ENCODE results near the gene LIMS1.
A peak's percentile ranks its signal among the peaks of the same experiment; 100 is the strongest.
"Not testable (repeated sequence)": the region's sequence is repeated elsewhere in the genome, so short reads cannot be mapped to it uniquely, and the experiment has no call there.

LIMS1 gene

DNA sequence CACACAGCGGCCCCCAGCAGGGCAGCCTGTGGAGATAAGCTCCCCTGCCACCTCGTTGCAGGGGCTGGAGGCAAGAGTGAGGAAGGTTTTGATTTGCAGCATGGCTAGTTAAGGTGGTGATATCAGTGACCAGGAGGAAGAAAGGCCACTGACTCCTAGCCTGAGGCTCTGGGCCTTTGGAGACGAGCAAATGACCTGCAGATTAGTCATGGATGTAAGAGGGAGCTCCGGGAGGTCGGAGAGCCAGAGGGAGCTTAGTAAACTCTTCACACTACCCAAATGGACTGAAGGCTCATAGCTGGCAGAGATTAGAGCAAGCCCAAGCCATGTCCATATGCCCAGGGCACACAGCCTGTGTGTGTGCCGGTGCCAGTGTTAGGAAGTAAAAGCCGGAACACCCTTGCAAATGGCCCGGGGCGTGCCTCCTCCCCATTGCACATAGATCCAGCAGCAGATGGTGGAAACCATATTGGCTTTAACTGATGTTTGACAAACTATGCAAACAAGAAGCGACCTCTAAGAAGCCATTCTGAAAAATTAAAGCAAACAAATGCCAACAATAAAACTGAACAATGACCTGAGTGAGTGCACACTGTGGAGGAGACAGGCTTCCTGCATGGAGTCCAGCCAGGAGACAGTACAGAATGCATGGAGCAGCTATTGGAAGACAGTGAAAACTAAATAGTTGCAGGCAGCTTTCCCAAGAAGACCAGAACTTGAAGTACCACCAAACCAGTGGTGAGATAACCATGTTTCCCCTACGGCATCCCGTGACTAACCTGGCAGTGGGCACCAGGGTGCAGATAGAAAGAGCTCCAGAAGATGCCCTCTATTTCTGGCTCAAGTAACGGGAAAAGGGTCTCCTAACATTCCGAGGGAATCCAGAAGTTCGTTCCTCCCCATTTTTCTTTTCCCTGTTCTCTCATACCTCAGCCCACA lies 154.8 kb downstream of the LIMS1 start:
- H3K9me3 ChIP-seq (ENCODE audit: control insufficient read depth in 2 of 2, low read length in 2 of 2); H3K27me3 ChIP-seq (ENCODE audit: control insufficient read depth in 1 of 2, insufficient read depth in 2 of 2, low read length in 2 of 2); H3K4me1 ChIP-seq (ENCODE audit: control insufficient read depth, insufficient read depth, low read length); H3K9ac ChIP-seq (ENCODE audit: low read length in 2 of 2); H3K27ac ChIP-seq (ENCODE audit: low read length); H3K4me3 ChIP-seq (ENCODE audit: low read length in 2 of 2); H3K36me3 ChIP-seq (ENCODE audit: control insufficient read depth in 2 of 2, insufficient read depth in 2 of 2, low read length in 2 of 2): not testable (repeated sequence)

- H3K9me3 ChIP-seq (ENCODE audit: control insufficient read depth in 2 of 2, low read length in 2 of 2); H3K9ac ChIP-seq (ENCODE audit: low read length in 2 of 2); H3K36me3 ChIP-seq (ENCODE audit: control insufficient read depth in 2 of 2, insufficient read depth in 2 of 2, low read length in 2 of 2); H3K27ac ChIP-seq (ENCODE audit: low read length); H3K4me1 ChIP-seq (ENCODE audit: control insufficient read depth, insufficient read depth, low read length); H3K27me3 ChIP-seq (ENCODE audit: control insufficient read depth in 1 of 2, insufficient read depth in 2 of 2, low read length in 2 of 2); H3K4me3 ChIP-seq (ENCODE audit: low read length in 2 of 2): not testable (repeated sequence)
Measured at GRCh38 chr2:108690001-108690400, 155.7 kb downstream of the LIMS1 start.

- Histone ChIP-seq H3K9me3 (ENCODE audit: control insufficient read depth in 2 of 2, low read length in 2 of 2) (no peaks in the 10 kb centered on the region), H3K27ac (ENCODE audit: low read length) (no peak overlapping the region), H3K4me3 (ENCODE audit: low read length in 2 of 2) (no peak overlapping the region), H3K36me3 (ENCODE audit: control insufficient read depth in 2 of 2, insufficient read depth in 2 of 2, low read length in 2 of 2) (no peaks in the 10 kb centered on the region), H3K27me3 (ENCODE audit: control insufficient read depth in 1 of 2, insufficient read depth in 2 of 2, low read length in 2 of 2) (no peaks in the 10 kb centered on the region), H3K4me1 (ENCODE audit: control insufficient read depth, insufficient read depth, low read length) (no peaks in the 10 kb centered on the region), H3K9ac (ENCODE audit: low read length in 2 of 2) (no peak overlapping the region)
Measured at GRCh38 chr2:108691447-108691846, 157.2 kb downstream of the LIMS1 start.

DNA sequence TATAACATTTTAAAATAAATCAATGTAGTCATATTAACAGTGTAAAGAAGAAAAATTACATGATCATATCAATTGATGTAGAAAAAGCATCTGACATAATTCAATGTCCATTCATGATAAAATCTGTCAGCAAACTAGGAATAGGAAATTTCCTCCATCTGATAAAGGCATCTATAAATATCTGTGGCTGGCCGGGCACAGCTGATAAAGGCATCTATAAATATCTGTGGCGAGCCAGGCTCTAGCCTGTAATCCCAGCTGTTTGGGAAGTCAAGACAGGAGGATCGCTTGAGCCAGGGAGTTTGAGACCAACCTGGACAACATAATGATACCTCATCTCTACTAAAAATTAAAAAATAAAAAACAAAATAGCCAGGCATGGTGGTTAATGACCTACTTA lies 166.9 kb downstream of the LIMS1 start:
- Histone ChIP-seq H3K27me3 (ENCODE audit: control insufficient read depth in 1 of 2, insufficient read depth in 2 of 2, low read length in 2 of 2) (no peaks in the 10 kb centered on the region), H3K27ac (ENCODE audit: low read length) (no peak overlapping the region)

DNA sequence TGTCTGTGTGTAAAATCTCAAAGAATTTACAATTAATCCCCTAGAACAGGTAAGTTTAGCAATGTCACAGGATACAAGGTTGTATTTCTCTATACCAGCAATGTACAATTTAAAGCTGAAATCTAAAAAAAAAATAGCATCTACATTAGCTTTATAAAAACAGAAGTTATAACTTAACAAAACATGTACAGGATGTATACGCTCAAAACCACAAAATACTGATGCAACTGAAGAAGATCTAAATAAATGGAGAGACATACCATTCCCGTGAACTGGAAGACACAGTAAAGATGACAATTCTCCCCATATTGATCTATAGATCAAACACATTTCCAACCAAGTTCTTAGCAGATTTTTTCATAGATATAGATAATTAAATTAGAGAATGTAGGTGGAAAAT lies 167.5 kb downstream of the LIMS1 start:
- no peaks in the 10 kb centered on the region for H3K4me1 ChIP-seq (ENCODE audit: control insufficient read depth, insufficient read depth, low read length)
- no peak overlapping the region for H3K27ac ChIP-seq (ENCODE audit: low read length)
- no peaks in the 10 kb centered on the region for H3K36me3 ChIP-seq (ENCODE audit: control insufficient read depth in 2 of 2, insufficient read depth in 2 of 2, low read length in 2 of 2)

More for the DNA sequence above, 166.9 kb downstream of the LIMS1 start:
- Histone ChIP-seq H3K36me3 (ENCODE audit: control insufficient read depth in 2 of 2, insufficient read depth in 2 of 2, low read length in 2 of 2) (no peaks in the 10 kb centered on the region), H3K4me1 (ENCODE audit: control insufficient read depth, insufficient read depth, low read length) (no peaks in the 10 kb centered on the region), H3K9me3 (ENCODE audit: control insufficient read depth in 2 of 2, low read length in 2 of 2) (no peaks in the 10 kb centered on the region), H3K4me3 (ENCODE audit: low read length in 2 of 2) (no peak overlapping the region), H3K9ac (ENCODE audit: low read length in 2 of 2) (no peak overlapping the region)

DNA sequence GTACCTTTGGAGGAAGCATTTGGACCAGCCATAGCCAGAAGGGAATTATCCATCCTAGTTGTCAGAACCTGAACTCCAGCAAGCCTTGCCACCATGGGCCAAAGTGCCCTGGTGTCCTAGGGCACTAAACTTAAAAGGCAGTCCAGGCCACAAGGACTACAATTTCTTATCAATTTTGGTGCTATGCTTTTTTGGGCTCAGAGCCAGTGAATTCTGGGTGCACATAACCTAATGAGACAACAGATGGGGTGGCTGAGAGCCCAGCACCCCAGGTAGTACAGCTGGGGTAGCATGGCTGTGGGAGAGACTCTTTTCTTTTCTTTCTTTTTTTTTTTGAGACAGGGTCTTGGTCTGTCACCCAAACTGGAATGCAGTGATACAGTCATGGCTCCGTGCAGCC lies 170.6 kb downstream of the LIMS1 start:
- Histone ChIP-seq H3K9me3 (ENCODE audit: control insufficient read depth in 2 of 2, low read length in 2 of 2) (no peaks in the 10 kb centered on the region), H3K4me3 (ENCODE audit: low read length in 2 of 2) (no peak overlapping the region), H3K36me3 (ENCODE audit: control insufficient read depth in 2 of 2, insufficient read depth in 2 of 2, low read length in 2 of 2) (no peaks in the 10 kb centered on the region), H3K9ac (ENCODE audit: low read length in 2 of 2) (no peak overlapping the region), H3K27ac (ENCODE audit: low read length) (no peak overlapping the region), H3K27me3 (ENCODE audit: control insufficient read depth in 1 of 2, insufficient read depth in 2 of 2, low read length in 2 of 2) (no peaks in the 10 kb centered on the region), H3K4me1 (ENCODE audit: control insufficient read depth, insufficient read depth, low read length) (no peaks in the 10 kb centered on the region)

More for the DNA sequence above, 167.5 kb downstream of the LIMS1 start:
- no peak overlapping the region for H3K9ac ChIP-seq (ENCODE audit: low read length in 2 of 2)
- no peaks in the 10 kb centered on the region for H3K27me3 ChIP-seq (ENCODE audit: control insufficient read depth in 1 of 2, insufficient read depth in 2 of 2, low read length in 2 of 2)
- no peaks in the 10 kb centered on the region for H3K9me3 ChIP-seq (ENCODE audit: control insufficient read depth in 2 of 2, low read length in 2 of 2)
- no peak overlapping the region for H3K4me3 ChIP-seq (ENCODE audit: low read length in 2 of 2)

- H3K4me3 ChIP-seq (ENCODE audit: low read length in 2 of 2) = no peak overlapping the region
- H3K27ac ChIP-seq (ENCODE audit: low read length) = no peak overlapping the region
- no peaks in the 10 kb centered on the region for H3K36me3 ChIP-seq (ENCODE audit: control insufficient read depth in 2 of 2, insufficient read depth in 2 of 2, low read length in 2 of 2)
- H3K9ac ChIP-seq (ENCODE audit: low read length in 2 of 2) = no peak overlapping the region
- H3K9me3 ChIP-seq (ENCODE audit: control insufficient read depth in 2 of 2, low read length in 2 of 2) = peaks cover 0 to under 1% of the 10 kb centered on the region in 2 donors
- no peaks in the 10 kb centered on the region for H3K27me3 ChIP-seq (ENCODE audit: control insufficient read depth in 1 of 2, insufficient read depth in 2 of 2, low read length in 2 of 2)
- H3K4me1 ChIP-seq (ENCODE audit: control insufficient read depth, insufficient read depth, low read length) = no peaks in the 10 kb centered on the region
Measured at GRCh38 chr2:108707300-108707699, 173.0 kb downstream of the LIMS1 start.

DNA sequence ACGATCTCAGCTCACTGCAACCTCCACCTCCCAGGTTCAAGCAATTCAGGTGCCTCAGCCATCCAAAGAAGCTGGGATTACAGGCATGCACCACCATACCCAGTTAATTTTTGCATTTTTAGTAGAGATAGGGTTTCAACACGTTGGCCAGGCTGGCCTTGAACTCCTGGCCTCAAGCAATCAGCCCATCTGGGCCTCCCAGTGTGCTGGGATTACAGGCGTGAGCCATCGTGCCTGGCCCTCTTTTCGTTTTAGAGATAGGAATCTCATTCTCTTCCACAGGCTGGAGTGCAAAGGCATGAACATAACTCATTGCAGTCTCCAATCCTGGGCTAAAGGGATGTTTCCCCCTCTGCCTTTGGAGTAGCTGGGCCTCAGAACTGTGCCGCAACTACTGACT lies 182.7 kb downstream of the LIMS1 start:
- not testable (repeated sequence) for H3K9ac ChIP-seq (ENCODE audit: low read length in 2 of 2); H3K9me3 ChIP-seq (ENCODE audit: control insufficient read depth in 2 of 2, low read length in 2 of 2); H3K27me3 ChIP-seq (ENCODE audit: control insufficient read depth in 1 of 2, insufficient read depth in 2 of 2, low read length in 2 of 2); H3K4me1 ChIP-seq (ENCODE audit: control insufficient read depth, insufficient read depth, low read length); H3K4me3 ChIP-seq (ENCODE audit: low read length in 2 of 2); H3K36me3 ChIP-seq (ENCODE audit: control insufficient read depth in 2 of 2, insufficient read depth in 2 of 2, low read length in 2 of 2); H3K27ac ChIP-seq (ENCODE audit: low read length)

- Histone ChIP-seq H3K27me3 (ENCODE audit: control insufficient read depth in 1 of 2, insufficient read depth in 2 of 2, low read length in 2 of 2) (no peaks in the 10 kb centered on the region), H3K9ac (ENCODE audit: low read length in 2 of 2) (peak within 1 kb of the TSS; percentile 90), H3K9me3 (ENCODE audit: control insufficient read depth in 2 of 2, low read length in 2 of 2) (no peaks in the 10 kb centered on the region), H3K27ac (ENCODE audit: low read length) (peak within 1 kb of the TSS; percentile 93), H3K36me3 (ENCODE audit: control insufficient read depth in 2 of 2, insufficient read depth in 2 of 2, low read length in 2 of 2) (no peaks in the 10 kb centered on the region), H3K4me3 (ENCODE audit: low read length in 2 of 2) (peak within 1 kb of the TSS; percentile 94), H3K4me1 (ENCODE audit: control insufficient read depth, insufficient read depth, low read length) (no peaks in the 10 kb centered on the region)
Measured at GRCh38 chr2:108719149-108720044, 185.1 kb downstream of the LIMS1 start, which contains the start of gene RANBP2. TSS of gene RANBP2 (plus strand) at chr2:108719482. CDS start at chr2:108719607, 125 bp downstream.

- H3K4me1 ChIP-seq (ENCODE audit: control insufficient read depth, insufficient read depth, low read length); H3K4me3 ChIP-seq (ENCODE audit: low read length in 2 of 2); H3K9me3 ChIP-seq (ENCODE audit: control insufficient read depth in 2 of 2, low read length in 2 of 2); H3K9ac ChIP-seq (ENCODE audit: low read length in 2 of 2); H3K36me3 ChIP-seq (ENCODE audit: control insufficient read depth in 2 of 2, insufficient read depth in 2 of 2, low read length in 2 of 2); H3K27ac ChIP-seq (ENCODE audit: low read length); H3K27me3 ChIP-seq (ENCODE audit: control insufficient read depth in 1 of 2, insufficient read depth in 2 of 2, low read length in 2 of 2): not testable (repeated sequence)
Measured at GRCh38 chr2:108726048-108726447, 191.8 kb downstream of the LIMS1 start.
